Activated CD4-positive, alpha-beta T cell treated with anti-CD3 and anti-CD28 coated beads, Interleukin-2, Interleukin-6, amounts not matched to agents 100 ng/mL and 50 ng/mL, durations not matched to agents 16 hours and 8 hours (primary cell): ENCODE results near the gene CDK5RAP3.

ENCODE experiments used
- DNase-seq: peaks from one replicate; pipeline ENCODE4 v3.0.0-alpha.2; 2020

CDK5RAP3 gene

DNA sequence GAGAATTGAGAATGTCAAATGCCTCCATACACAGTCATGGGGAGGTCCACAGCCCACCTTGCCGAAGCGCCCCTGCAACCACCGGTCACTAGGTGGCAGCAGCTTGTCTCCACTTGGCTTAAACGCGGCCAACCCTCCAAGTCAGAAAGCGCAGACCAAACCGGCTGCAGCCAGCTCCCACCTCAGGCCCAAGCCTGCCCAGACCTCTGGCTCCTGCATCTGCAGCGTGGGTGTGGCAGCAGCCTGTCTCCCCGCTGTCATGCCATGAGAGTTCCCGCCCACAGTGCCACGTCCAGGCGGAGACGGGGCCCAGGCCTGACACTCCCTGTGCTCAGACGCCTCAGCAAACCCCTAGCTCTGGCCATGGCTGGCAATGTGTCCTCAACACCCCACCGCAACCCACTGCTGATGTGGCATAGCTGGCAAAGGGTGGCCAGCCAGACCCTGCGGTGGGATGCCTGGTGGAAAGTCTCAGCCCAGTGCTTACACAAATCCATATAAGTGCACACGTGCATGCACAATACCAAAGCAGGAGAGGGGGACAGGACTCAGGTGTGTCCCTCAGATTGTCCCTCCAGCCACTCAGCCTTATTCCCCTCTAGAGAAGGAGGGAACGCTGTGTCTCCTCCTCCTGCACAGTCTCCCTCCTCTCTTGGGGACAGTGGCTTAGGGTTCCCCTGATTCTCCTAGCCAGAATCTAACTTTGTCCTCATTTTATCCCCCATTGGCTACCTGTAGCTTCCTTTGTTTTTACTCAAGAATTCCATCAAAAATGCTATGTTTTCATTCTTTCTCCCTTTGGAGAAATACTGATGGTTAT, 55.8 kb downstream of the CDK5RAP3 start:
- peak; percentile 82 for DNase-seq

DNA sequence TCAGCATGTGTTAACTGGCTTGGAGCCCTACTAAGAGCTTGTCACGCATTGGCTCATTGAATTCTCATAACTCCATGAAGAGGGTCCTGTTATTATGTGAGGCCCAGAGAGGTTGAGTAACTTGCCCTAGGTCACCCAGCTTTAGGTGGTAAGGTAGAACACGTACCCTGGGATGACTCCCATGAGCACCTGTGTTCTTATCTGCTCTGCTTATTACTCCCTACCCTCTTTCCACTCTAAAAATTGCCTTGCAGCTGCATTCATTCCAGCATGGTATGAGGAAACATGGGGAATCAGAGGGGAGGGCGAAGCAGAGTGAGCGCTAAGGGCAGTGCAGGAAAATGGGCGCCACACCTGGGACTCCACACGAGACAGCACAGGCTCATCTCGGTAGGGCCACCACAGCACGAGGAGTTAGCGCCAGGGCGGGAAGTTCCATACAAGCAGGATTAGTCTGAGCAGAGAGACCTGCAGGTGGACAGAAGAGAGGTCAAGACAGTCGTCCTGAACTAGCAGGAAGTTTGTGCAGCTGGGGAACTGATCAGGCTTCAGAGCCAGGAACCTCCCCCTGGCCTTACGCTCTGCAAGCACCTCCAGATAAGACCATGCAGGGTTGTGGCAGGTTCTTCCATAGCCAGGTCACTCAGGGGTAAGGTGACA, 56.5 kb downstream of the CDK5RAP3 start:
- DNase-seq, result no peak

DNA sequence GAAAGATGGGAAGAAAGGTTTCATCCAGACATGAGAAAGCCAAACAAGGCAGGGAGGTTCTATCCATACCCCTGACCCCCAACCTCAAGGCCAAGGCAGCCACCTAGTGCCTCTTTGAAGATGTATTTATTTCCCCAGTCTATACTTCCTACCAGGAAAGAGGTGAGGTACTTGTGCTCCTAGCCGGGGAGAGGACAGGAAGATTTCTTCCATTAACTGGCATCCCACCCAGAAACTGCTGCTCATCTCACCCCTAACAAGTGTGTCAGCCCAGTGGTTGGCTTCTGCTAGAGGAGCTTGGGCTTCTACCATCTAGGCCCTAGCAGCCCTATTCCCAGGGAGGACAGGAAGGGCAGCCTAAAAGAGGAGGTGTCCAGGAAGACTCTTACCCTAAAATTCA, 57.8 kb downstream of the CDK5RAP3 start:
- DNase-seq, result no peak

DNA sequence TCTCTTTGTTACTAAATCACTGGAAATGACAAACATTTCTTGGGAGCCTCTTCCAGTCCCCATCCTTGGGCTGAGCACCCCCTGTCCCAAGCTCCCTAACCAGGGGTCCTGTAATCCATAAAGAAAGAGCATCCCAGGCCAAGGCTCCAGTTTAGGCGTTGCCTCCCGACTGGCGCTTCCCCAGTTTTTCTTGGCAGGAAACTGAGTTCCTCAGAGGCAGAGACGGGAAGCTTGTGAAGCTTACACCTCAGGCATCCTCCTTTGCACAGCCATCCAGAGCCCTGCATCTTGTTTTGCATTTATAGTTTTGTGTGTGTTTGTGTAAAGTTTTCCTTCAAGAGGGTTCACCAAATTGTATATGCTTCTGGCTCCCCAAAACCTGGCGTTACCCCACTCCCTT, 59.6 kb downstream of the CDK5RAP3 start:
- DNase-seq, result no peak
